Left forelimb (tissue), 1 donor: Measurements from ENCODE around the gene AP2B1.
"Not testable (repeated sequence)": the region's sequence is repeated elsewhere in the genome, so short reads cannot be mapped to it uniquely, and the experiment has no call there.

Source experiments
- DNase-seq: peaks from one replicate; pipeline ENCODE4 v3.0.0-alpha.2; 2018; ENCODE audit warnings: low spot score

Gene AP2B1

GRCh38 chr17:35748979-35749378 lies 161.9 kb downstream of the AP2B1 start:
- DNase-seq = no peak

- no peak for DNase-seq
Measured at GRCh38 chr17:35749560-35750412, 162.7 kb downstream of the AP2B1 start.

GRCh38 chr17:35750526-35751395 lies 163.6 kb downstream of the AP2B1 start:
- no peak for DNase-seq

DNA sequence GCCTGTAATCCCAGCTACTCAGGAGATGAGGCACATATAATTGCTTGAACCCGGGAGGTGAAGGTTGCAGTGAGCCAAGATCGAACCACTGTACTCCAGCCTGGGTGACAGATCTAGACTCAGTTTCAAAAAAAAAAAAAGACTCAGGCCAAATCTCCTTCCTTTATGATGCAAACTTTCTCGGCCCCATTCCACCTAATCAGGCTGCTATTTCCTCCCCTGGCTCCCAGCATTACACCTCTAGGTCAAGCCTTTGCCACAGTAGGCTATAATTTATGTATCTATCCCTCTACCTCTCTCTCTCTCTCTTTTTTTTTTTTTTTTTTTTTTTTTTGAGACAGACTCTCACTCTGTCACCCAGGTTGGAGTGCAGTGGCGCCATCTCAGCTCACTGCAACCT lies 164.4 kb downstream of the AP2B1 start:
- not testable (repeated sequence) for DNase-seq

- no peak for DNase-seq
Measured at GRCh38 chr17:35752471-35752870, 165.3 kb downstream of the AP2B1 start.

DNA sequence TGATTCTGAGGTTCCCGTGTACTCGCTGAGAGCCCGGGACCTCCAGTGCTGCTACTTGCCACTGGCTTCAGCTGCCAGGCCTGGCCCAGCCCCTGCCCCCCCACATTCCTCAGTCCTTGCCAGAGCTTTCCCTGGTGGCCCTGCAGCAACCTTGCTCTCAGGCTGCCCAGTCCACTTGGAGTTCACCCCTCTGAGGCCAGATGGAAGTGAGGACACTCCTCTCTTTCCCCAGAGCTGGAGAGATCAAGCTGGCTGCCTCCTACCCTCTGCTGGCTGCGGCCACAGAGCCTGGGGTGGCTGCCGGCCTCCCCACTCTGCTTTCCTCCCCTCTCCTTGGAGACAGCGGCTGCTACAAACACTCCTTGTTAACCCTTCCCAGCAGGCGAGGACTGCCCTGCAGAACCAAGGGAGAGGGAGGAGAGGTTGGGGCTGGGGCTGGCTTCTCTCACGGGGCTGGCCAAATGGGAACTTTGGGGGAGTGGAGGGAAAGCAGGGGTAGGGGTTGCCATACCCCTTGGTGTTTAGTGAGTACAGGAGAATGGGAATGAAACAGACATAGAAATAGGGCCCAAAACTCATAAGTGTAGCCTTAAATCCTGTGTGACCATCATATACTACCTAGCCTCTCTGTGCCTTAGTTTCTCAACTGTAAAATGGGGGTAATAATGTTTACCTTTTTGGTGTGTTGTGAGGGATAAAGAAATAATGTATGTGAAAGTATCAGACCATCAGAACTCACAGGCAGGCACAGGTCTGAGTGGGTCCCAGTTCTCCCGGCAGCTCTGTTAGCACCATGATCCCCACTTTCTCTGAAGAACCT lies 166.0 kb downstream of the AP2B1 start, which contains the start of gene GAS2L2:
GAS2L2 (minus strand) TSS at position 295 of the 820 bp plus-strand sequence. CDS start 389 bp downstream, outside the sequence.
- no peak for DNase-seq

DNA sequence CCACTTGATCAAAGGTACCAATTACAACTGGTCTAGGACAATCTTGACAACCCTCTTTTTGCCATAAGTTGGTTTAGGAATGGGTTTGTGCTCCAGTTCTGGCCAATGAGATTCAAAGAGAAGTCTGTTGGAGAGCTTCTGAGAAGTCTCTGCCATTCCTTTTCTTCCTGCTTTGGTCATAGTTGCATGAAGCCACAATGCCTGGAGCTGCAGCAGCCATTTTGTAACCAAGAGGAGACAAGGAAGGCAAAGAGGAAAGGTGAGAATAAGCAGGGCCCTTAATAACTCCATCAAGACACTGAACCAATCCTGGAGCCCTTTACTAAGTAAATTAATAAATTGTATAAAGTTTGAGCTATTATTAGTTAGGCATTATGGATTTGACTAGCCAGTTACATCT lies 170.1 kb downstream of the AP2B1 start:
- DNase-seq = no peak

- DNase-seq = no peak
Measured at GRCh38 chr17:35760587-35760986, 173.5 kb downstream of the AP2B1 start, which contains the start of gene C17orf50. TSS of gene C17orf50 (plus strand) at chr17:35760887. CDS start at chr17:35760942, 55 bp downstream.

DNA sequence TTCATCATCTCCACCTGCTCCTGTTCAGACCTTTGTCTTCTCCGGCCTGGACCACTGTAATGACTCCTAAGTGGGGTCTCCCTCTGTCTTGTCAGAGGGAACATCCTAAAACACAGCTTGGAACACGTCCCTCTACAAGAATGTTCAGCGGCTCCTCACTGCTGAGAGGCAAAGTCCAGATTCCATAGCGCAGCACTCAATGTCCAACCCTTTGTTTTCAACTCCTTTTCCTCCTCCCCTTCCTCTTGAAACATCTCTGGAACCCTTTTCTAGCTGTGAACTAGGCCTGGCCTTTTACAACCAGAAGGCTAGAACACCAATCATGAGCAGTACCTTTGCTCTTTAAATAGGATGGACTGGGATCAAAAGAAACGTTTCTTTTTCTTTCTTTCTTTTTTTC lies 174.5 kb downstream of the AP2B1 start:
- DNase-seq = no peak

- DNase-seq = no peak
Measured at GRCh38 chr17:35763767-35764122, 176.6 kb downstream of the AP2B1 start.

- peak; percentile 91 for DNase-seq
Measured at GRCh38 chr17:35764123-35764991, 177.2 kb downstream of the AP2B1 start.

- no peak for DNase-seq
Measured at GRCh38 chr17:35765086-35765710, 178.1 kb downstream of the AP2B1 start.

DNA sequence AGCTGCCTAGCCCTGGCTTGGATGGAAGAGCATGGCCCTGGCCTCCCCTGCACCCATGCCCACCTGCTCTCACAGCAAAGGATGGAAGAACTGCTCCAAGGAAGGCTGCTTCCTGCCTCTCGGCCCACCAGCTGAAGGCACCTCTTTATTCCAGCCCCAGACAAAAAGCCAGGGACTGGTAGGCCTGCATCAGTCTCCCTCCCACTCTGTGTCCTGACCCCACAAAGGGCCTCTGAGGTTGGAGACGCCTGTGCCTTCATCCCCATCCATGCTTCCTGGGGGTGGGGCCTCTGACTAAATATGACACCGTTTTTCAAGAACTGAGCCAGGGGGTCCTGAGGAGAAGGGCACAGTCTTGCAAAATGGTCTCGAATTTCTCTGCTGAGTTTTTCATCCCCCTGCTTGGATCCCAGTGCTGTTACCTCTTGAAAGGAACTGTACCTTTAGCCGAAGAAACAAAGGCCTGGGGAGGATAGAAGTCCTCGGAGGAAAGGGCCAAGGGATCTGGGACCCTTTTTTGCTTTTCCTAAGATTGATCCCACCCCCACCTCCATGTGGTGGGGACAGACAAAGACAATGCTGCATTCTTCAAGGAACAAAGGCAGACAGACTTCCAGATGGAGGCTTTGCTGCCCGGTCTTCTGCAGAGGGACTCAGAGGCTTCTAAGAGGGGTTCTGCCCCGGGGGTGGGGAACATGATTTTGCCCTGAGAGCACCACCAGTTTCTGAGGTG lies 178.8 kb downstream of the AP2B1 start:
- no peak for DNase-seq

- no peak for DNase-seq
Measured at GRCh38 chr17:35766489-35766877, 179.4 kb downstream of the AP2B1 start.

GRCh38 chr17:35766903-35767510 lies 179.9 kb downstream of the AP2B1 start:
- DNase-seq = no peak

DNA sequence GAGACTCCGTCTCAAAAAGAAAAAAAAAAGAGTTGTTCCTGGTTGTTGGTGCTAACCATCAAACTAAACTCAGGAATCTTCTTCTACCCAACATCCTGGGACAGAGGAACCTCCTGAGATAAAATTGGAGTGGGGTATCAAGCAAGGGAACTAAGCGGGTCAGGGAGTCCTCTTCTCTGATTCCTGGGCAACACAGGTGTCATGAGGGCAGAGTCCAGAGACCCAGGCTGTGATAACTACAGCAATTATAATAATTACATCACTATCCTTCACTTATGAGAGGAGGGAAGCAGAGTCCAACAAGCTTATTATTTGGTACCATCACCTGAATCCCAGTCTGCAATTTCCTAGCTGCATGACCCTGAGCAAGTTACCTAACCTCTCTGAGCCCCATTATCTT lies 181.7 kb downstream of the AP2B1 start:
- no peak for DNase-seq

GRCh38 chr17:35769895-35770486 lies 182.9 kb downstream of the AP2B1 start:
- no peak for DNase-seq

- no peak for DNase-seq
Measured at GRCh38 chr17:35773129-35773528, 186.0 kb downstream of the AP2B1 start.
